GM23248 (cell line): Measurements from ENCODE around the gene GINS1.

Source experiments
- EZH2 ChIP-seq: fragments of 200-600 bp; sonication (generic); IDR thresholded peaks from 2 replicates; pipeline ENCODE4 v1.6.1; 2018; ENCODE audit warnings: antibody characterized with exemption, mild to moderate bottlenecking; ENCODE audit not compliant: insufficient read depth, poor library complexity, severe bottlenecking
- EZH2phosphoT487 ChIP-seq: fragments of 200-600 bp; sonication (generic); IDR thresholded peaks from 2 replicates; pipeline ENCODE4 v1.6.1; 2018; ENCODE audit warnings: antibody characterized with exemption, moderate library complexity, mild to moderate bottlenecking, low read depth; ENCODE audit not compliant: insufficient read depth

DNA sequence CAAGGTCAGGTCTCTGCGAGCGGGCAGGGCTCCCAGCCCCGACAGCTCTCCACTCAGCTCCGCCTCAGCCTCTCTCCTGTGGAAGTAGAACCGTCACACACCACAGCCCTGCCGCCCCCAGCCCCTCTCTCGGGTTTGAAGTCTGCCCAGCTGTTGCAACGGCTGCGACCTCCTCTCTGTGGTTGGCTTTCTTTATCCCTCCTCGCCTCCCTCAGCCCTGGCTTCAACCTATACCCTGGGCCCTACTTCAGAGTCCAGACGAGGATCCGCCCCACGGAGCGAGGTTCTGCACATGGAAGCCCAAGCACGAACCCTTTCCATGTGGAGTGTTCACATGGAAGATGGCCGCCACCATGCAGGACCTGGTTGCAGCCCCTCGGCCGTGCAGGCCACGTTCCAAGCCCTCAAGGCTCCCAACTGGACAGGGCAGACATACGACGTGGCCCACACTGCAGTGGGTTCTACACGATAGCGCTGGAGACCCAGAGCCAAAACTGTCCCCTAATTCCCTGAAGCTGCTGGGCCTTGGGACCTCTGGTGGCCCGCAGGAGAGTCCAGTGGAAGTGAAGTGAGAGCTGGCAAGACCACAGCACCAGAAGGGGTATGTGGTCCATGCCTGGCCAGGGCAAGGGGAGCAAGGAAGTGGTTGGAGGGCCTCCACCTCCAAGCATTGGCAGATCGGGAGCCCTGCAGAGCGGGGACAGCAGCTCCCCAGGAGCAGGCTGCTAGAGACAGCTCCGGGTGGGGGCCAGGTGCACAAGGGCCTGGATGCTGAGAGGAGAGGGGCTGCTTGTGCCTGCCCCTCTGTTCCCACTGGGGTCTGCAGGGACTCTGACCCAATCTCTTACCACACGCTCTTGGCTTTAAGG, 69.8 kb downstream of the GINS1 start:
- no peak for TF ChIP-seq EZH2
- TF ChIP-seq EZH2phosphoT487: no peak
